HepG2 (cell line): ENCODE measurements around the gene IRF4. TPM values are rescaled to one million over a fixed set of nuclear protein-coding genes. Genes with fewer than 3 reads are reported as not detected.

Experiments
- ATAC-seq: fragments of 200-7000 bp; cut with Tn5 transposase; 3 replicates; pipeline ENCODE4 v1.9.1; 2020; ENCODE audit warnings: mild to moderate bottlenecking, moderate library complexity
- BruUV-seq: library from RNA; stranded (reverse); fragments of 400-500 nt; replicated peaks from 2 replicates; lab custom pipeline; 2021; lab: Mats Ljungman, UMichigan
- CTCF ChIA-PET: fragments of 300-600 bp; formaldehyde crosslinking; extraction: SDS; loops from one replicate; lab custom pipeline; 2021; ENCODE audit warnings: low total read pairs, inconsistent platforms, low intra/inter-chr PET ratio; lab: Yijun Ruan, JAX
- POLR2A ChIA-PET: fragments of 350-600 bp; sonication (Branson Sonifier 250); formaldehyde crosslinking; loops from one replicate; lab custom pipeline; 2020; ENCODE audit warnings: antibody characterized with exemption, inconsistent platforms; lab: Yijun Ruan, JAX
- DNase-seq: peaks from one replicate; pipeline ENCODE4 v3.0.0-alpha.2; 2015; ENCODE audit warnings: low spot score
- FAIRE-seq: peaks from 3 replicates; lab custom pipeline; 2011; peaks lifted over from hg19 to GRCh38; lab: Jason Lieb, UNC
- H2AFZ ChIP-seq: one replicate; pipeline ENCODE4 v1.6.1; 2011; ENCODE audit warnings: low read length, inconsistent platforms
- H3K27ac ChIP-seq: fragments of 300-600 bp; 3 replicates; pipeline ENCODE4 v1.8.0; 2011; ENCODE audit warnings: mixed run types, mild to moderate bottlenecking, mixed read lengths, low read length, inconsistent platforms; ENCODE audit not compliant: insufficient read depth; ENCODE audit errors: extremely low read length
- H3K27me3 ChIP-seq, 2 experiments: fragments of 200-600 bp in 1 of 2; 2 replicates in 1 of 2; 3 replicates in 1 of 2; pipeline versions ENCODE4 v1.6.0 to v1.8.0; 2011; ENCODE audit warnings: low read length in 2 of 2, mild to moderate bottlenecking in 2 of 2, moderate library complexity in 2 of 2, inconsistent platforms in 1 of 2; ENCODE audit not compliant: insufficient read depth in 2 of 2, control insufficient read depth in 1 of 2
- H3K36me3 ChIP-seq, 2 experiments: fragments of 200-600 bp in 1 of 2; replicated peaks in 1 of 2; 2 replicates in 1 of 2; 3 replicates in 1 of 2; pipeline versions ENCODE4 v1.5.1 to v1.8.0; 2011; ENCODE audit warnings: low read length in 2 of 2, inconsistent platforms in 1 of 2; ENCODE audit not compliant: insufficient read depth in 2 of 2, control insufficient read depth in 1 of 2
- H3K4me1 ChIP-seq: 2 replicates; pipeline ENCODE4 v1.5.1; 2012; ENCODE audit warnings: low read length, inconsistent platforms; ENCODE audit not compliant: insufficient read depth
- H3K4me2 ChIP-seq: 2 replicates; pipeline ENCODE4 v1.6.0; 2011; ENCODE audit warnings: low read depth, low read length, inconsistent platforms
- H3K4me3 ChIP-seq, 3 experiments: fragments of 200-600 bp in 1 of 3; sonication (generic), shearing (Covaris generic) in 1 of 3; replicated peaks in 1 of 3; 2 replicates each; pipeline ENCODE4 v1.5.1; 2011 to 2016; ENCODE audit warnings: low read length in 3 of 3, inconsistent platforms in 2 of 3, low read depth in 2 of 3, mild to moderate bottlenecking in 2 of 3, control low read depth in 1 of 3, mixed read lengths in 1 of 3; ENCODE audit not compliant: insufficient read depth in 1 of 3
- H3K79me2 ChIP-seq: one replicate; pipeline ENCODE4 v1.6.1; 2011; ENCODE audit warnings: low read length, inconsistent platforms; ENCODE audit not compliant: insufficient read depth
- H3K9ac ChIP-seq: 2 replicates; pipeline ENCODE4 v1.6.0; 2011; ENCODE audit warnings: mild to moderate bottlenecking, low read depth, low read length, inconsistent platforms; ENCODE audit not compliant: insufficient read depth
- H3K9me3 ChIP-seq: 2 replicates; pipeline ENCODE4 v1.5.1; 2012; ENCODE audit warnings: mild to moderate bottlenecking, low read length
- H4K20me1 ChIP-seq: 2 replicates; pipeline ENCODE4 v1.6.0; 2011; ENCODE audit warnings: inconsistent platforms, mild to moderate bottlenecking, low read length, moderate library complexity; ENCODE audit not compliant: insufficient read depth
- MYNN ChIP-seq: sonication (generic); formaldehyde crosslinking; IDR thresholded peaks from 2 replicates; pipeline ENCODE4 v1.4.0; 2020; ENCODE audit warnings: mild to moderate bottlenecking, low read depth, missing genetic modification reagents
- PRPF4 ChIP-seq: fragments of 200-400 bp; formaldehyde crosslinking; IDR thresholded peaks from 2 replicates; pipeline ENCODE4 v1.6.1; 2016; ENCODE audit warnings: low read length, low read depth; ENCODE audit not compliant: poor library complexity, severe bottlenecking
- RBM39 ChIP-seq: fragments of 200-400 bp; formaldehyde crosslinking; IDR thresholded peaks from one replicate; pipeline ENCODE4 v1.6.1; 2018; ENCODE audit warnings: antibody characterized with exemption, mild to moderate bottlenecking, low read depth, low read length; ENCODE audit not compliant: poor library complexity, severe bottlenecking
- SETDB1 ChIP-seq: sonication (generic); formaldehyde crosslinking; IDR thresholded peaks from 2 replicates; pipeline ENCODE4 v1.5.1; 2020; ENCODE audit warnings: missing genetic modification reagents, mild to moderate bottlenecking, borderline replicate concordance
- ZBTB1 ChIP-seq: sonication (generic); formaldehyde crosslinking; IDR thresholded peaks from 2 replicates; pipeline ENCODE4 v1.4.0; 2020; ENCODE audit warnings: missing genetic modification reagents, borderline replicate concordance
- WGBS: methylation state at CpG from one replicate; pipeline ENCODE4 v1.1.6; 2017; ENCODE audit warnings: low lambda C conversion rate; 5-methylcytosine and 5-hydroxymethylcytosine counted together
- in situ Hi-C: cut with HindIII; loops from 2 replicates; pipeline ENCODE4 v1.10.0; 2017; ENCODE audit warnings: low pct_unique_long_range_greater_than_20kb; ENCODE audit not compliant: extremely low pct_ligation_motif_present
- intact Hi-C: fragments of 100-400 bp; cut with micrococcal nuclease; formaldehyde crosslinking; loops from one replicate; pipeline ENCODE4 v1.10.0; 2022; ENCODE audit not compliant: unreplicated experiment
- polyA plus RNA-seq, 8 experiments: library from polyadenylated mRNA; depleted of rRNA in 3 of 8; stranded (reverse) in 7 of 8; unstranded in 1 of 8; fragments of >200 nt; fragmentation: Illumina TruSeq in 4 of 8; extraction: Trizol in 4 of 8; gene quantifications; 2 replicates each; pipeline versions ENCODE4 v1.2.1 to v1.2.3, GENCODE V29; 2011 to 2016; ENCODE audit warnings: low read depth in 4 of 8, missing spikeins in 1 of 8, mixed read lengths in 1 of 8; ENCODE audit not compliant: insufficient read depth in 1 of 8
- total RNA-seq, 5 experiments: library from RNA; depleted of rRNA; stranded (reverse); fragments of >200 nt; fragmentation: Illumina TruSeq; extraction: Trizol; gene quantifications; 2 replicates each; pipeline ENCODE4 v1.2.3, GENCODE V29; 2016; ENCODE audit warnings: low read depth in 1 of 5
- TF ChIP-seq, protein P1 (sequence below): sonication (generic); formaldehyde crosslinking; IDR thresholded peaks from 2 replicates; pipeline ENCODE4 v1.9.0; 2021; ENCODE audit warnings: missing genetic modification reagents, borderline replicate concordance
- TF ChIP-seq, protein P2 (sequence below): sonication (generic); formaldehyde crosslinking; IDR thresholded peaks from 2 replicates; pipeline ENCODE4 v1.4.0; 2020; ENCODE audit warnings: missing genetic modification reagents
- TF ChIP-seq, protein P3 (sequence below): sonication (generic); formaldehyde crosslinking; IDR thresholded peaks from 2 replicates; pipeline ENCODE4 v1.5.0; 2020; ENCODE audit warnings: missing genetic modification reagents, mild to moderate bottlenecking, borderline replicate concordance
- TF ChIP-seq, protein P4 (sequence below): sonication (generic); formaldehyde crosslinking; IDR thresholded peaks from 2 replicates; pipeline ENCODE4 v1.4.0; 2020; ENCODE audit warnings: low read depth, mild to moderate bottlenecking, missing genetic modification reagents

Gene IRF4
- total and polyA plus RNA-seq, 2 of the 13 experiments (the other 11 are each of a cell fraction or from before 2014, with no cell fraction given), result 0.07 to 0.09 TPM

DNA sequence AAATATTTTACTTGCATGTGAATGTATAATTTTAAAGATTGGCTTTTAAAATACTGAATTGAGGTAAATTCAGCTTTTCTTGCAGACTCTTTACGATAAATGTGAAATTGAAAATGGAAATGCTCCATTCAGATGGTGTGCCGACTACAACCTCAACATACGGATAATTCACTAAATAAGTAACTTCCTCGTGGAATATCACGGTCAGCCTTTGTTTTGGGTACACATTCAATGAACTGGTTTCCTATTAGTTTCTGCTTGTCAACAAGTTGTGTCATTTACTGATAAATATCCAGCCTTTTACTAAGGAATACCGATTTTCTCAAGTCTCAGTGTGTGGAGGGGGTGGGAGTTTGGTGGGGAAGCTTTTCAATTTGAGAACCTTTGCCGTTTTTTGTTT lies 2.4 kb upstream of the IRF4 start (continued):
- TF ChIP-seq, protein P1, sequence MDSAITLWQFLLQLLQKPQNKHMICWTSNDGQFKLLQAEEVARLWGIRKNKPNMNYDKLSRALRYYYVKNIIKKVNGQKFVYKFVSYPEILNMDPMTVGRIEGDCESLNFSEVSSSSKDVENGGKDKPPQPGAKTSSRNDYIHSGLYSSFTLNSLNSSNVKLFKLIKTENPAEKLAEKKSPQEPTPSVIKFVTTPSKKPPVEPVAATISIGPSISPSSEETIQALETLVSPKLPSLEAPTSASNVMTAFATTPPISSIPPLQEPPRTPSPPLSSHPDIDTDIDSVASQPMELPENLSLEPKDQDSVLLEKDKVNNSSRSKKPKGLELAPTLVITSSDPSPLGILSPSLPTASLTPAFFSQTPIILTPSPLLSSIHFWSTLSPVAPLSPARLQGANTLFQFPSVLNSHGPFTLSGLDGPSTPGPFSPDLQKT, result no peak
- TF ChIP-seq ZBTB1 (CRISPR knock-in tag) (no peak), RBM39 (no peak), SETDB1 (CRISPR knock-in tag) (no peak)
- TF ChIP-seq, protein P2, sequence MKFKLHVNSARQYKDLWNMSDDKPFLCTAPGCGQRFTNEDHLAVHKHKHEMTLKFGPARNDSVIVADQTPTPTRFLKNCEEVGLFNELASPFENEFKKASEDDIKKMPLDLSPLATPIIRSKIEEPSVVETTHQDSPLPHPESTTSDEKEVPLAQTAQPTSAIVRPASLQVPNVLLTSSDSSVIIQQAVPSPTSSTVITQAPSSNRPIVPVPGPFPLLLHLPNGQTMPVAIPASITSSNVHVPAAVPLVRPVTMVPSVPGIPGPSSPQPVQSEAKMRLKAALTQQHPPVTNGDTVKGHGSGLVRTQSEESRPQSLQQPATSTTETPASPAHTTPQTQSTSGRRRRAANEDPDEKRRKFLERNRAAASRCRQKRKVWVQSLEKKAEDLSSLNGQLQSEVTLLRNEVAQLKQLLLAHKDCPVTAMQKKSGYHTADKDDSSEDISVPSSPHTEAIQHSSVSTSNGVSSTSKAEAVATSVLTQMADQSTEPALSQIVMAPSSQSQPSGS (CRISPR knock-in tag), result no peak
- TF ChIP-seq, protein P3, sequence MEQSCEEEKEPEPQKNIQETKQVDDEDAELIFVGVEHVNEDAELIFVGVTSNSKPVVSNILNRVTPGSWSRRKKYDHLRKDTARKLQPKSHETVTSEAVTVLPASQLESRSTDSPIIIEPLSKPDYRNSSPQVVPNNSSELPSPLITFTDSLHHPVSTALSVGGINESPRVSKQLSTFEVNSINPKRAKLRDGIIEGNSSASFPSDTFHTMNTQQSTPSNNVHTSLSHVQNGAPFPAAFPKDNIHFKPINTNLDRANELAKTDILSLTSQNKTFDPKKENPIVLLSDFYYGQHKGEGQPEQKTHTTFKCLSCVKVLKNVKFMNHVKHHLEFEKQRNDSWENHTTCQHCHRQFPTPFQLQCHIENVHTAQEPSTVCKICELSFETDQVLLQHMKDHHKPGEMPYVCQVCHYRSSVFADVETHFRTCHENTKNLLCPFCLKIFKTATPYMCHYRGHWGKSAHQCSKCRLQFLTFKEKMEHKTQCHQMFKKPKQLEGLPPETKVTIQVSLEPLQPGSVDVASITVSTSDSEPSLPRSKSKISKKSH (CRISPR knock-in tag), result no peak

DNA sequence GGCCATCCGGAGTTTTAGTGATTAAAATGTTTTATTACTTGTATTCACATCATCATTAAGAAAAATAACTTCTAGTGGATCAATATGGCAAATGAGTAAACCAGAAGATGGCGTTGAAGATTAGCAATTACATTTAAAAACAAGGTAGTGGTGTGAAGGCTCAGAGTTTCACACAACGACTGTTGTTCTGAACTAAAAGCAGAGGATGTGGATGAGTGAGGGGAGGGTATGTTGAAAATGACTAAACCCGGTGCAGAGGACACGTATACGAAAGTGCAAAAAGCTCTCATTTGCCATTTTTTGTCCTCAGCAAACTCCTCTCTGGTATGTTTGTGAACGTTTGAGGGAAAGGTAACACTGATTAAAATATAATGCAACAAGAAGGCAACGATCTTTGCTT lies 1.9 kb upstream of the IRF4 start:
- Histone ChIP-seq H3K4me1 (no peaks in the 10 kb centered on the region), H2AFZ (no peak overlapping the region), H3K79me2 (no peaks in the 10 kb centered on the region), H4K20me1 (no peaks in the 10 kb centered on the region), H3K27ac (no peak overlapping the region), H3K9me3 (no peaks in the 10 kb centered on the region), H3K27me3 (peaks cover 13 to 64% of the 10 kb centered on the region in 2 experiments; a peak in 4 of 5 replicates), H3K4me2 (no peak overlapping the region), H3K4me3 (no peak overlapping the region), H3K36me3 (no peaks in the 10 kb centered on the region), H3K9ac (no peak overlapping the region)
- FAIRE-seq (peak; percentile 21), ATAC-seq (no peak), DNase-seq (no peak)
- CTCF ChIA-PET, result no interaction called here
- 35% methylated on average over 8 of the region's 8 CpGs for WGBS
- intact Hi-C loops, result no loop called here
- BruUV-seq, result no TSS peak
- in situ Hi-C loops, result no loop called here
- POLR2A ChIA-PET, result no interaction called here
- TF ChIP-seq MYNN (CRISPR knock-in tag) (no peak), PRPF4 (no peak)
- TF ChIP-seq, protein P4, sequence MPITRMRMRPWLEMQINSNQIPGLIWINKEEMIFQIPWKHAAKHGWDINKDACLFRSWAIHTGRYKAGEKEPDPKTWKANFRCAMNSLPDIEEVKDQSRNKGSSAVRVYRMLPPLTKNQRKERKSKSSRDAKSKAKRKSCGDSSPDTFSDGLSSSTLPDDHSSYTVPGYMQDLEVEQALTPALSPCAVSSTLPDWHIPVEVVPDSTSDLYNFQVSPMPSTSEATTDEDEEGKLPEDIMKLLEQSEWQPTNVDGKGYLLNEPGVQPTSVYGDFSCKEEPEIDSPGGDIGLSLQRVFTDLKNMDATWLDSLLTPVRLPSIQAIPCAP (CRISPR knock-in tag), result no peak
